ENCODE measurements around the gene TMEM106B. TPM values are rescaled to one million over a fixed set of nuclear protein-coding genes. Genes with fewer than 3 reads are reported as not detected.
"Not testable (repeated sequence)": the region's sequence is repeated elsewhere in the genome, so short reads cannot be mapped to it uniquely, and the experiment has no call there.

The TMEM106B gene
- total RNA-seq (2014; rRNA removed; shearing (Covaris generic)): 125 and 171 TPM in 2 replicates

DNA sequence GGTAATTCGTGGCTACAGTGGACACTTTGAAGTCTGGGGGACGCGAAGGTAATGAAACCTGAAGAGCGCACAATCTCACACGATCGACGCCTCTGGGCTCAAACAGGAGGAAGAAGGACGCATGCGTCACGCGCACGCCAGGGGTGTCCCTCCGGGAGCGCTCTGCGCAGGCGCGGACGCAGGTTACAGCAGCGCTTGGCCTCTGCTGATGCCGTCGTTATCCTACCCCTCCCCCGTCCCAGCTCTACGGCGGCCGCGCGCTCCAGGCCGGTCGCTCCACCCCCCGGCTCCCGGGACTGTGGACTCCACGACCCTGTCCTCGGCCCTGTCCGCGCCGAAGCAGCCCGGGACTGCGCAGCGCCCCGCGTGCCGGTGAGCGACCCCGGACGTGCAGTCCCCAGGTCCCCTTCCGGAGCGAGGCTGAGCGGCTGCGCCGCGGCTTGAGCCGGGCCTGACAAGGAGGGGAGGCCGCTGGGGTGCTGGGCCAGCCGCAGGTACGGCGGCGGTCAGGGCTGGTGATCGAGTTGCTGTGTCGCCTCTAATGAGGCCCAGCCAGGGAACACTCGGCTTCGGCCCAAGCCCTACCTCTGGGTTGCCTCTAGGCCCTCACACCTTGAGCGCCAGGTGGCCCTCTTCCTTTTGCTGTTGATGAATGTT lies at the start of gene TMEM106B:
Gene TMEM106B (plus strand): TSS at position 241 of the 657 bp plus-strand sequence. CDS start 3,517 bp downstream, outside the sequence.
- DNase-seq (ENCODE audit: low read depth): peak; percentile 98

DNA sequence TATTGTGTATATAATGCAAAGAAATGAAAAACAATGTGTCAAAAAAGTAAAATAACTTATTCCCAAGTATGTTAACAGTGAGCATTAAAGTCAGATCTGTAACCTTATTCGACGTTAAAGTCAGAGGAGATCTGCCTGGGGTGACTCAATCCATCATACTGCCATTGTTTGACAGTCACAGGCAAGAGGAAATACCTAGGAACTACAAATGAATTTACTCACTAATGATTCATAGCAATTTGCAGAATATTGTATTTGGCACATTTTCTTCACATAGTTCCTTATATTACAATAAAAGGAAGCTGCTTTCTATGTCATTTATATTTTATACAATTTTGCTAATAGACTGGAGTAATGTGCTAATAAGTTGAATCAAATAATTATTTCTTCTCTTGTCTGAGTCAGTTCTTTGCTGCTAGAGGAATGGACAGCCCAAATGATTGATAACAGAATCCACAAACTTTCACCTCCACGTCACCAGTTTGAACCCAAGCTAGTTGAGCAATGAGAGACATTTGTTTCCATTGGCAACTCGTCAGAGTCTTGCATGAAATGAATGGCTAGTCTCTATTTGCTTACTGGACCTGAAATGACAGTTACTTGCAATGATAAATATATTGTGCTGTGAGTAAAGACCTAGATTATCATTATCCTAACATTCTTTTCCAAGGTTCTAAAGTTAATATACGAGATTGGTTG lies 48.5 kb upstream of the TMEM106B start:
- peak; percentile 98 for DNase-seq (ENCODE audit: low read depth)

DNA sequence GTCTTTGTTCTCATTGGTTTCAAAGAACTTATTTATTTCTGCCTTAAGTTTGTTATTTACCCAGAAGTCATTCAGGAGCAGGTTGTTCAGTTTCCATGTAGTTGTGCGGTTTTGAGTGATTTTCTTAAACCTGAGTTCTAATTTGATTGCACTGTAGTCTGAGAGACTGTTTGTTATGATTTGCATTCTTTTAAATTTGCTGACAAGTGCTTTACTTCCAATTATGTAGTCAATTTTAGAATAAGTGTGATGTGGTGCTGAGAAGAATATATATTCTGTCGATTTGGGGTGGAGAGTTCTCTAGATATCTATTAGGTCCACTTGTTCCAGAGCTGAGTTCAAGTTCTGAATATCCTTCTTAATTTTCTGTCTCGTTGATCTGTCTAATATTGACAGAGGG lies 43.0 kb upstream of the TMEM106B start:
- DNase-seq (ENCODE audit: low read depth): not testable (repeated sequence)

- DNase-seq (ENCODE audit: low read depth): peak; percentile 62
These were observed 40.9 kb upstream of the TMEM106B start for GRCh38 chr7:12169981-12170820.

- no peak for DNase-seq (ENCODE audit: low read depth)
These were observed 37.4 kb upstream of the TMEM106B start for GRCh38 chr7:12173671-12174070.

DNA sequence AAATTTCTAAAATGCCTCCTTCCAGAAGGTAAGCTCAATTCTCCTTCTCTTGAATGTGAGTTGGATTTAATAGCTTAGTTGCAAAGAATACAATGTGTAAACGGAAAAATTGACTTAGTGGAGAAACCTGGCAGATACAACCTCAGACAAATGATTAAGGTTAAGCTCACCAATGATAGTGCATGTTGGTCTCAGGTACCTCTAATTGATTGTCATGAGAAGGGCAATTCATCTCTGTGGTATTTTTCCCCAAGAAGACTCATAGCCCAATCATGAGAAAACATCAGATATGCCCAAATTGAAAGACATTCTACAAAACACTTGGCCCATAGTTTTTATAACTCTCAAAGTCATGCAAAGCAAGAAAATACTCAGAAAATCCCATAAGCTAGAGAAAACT lies 36.2 kb upstream of the TMEM106B start:
- DNase-seq (ENCODE audit: low read depth): peak; percentile 93

GRCh38 chr7:12178317-12178716 lies 32.8 kb upstream of the TMEM106B start:
- DNase-seq (ENCODE audit: low read depth): no peak

- DNase-seq (ENCODE audit: low read depth): no peak
These were observed 16.7 kb upstream of the TMEM106B start for GRCh38 chr7:12194426-12194825.

DNA sequence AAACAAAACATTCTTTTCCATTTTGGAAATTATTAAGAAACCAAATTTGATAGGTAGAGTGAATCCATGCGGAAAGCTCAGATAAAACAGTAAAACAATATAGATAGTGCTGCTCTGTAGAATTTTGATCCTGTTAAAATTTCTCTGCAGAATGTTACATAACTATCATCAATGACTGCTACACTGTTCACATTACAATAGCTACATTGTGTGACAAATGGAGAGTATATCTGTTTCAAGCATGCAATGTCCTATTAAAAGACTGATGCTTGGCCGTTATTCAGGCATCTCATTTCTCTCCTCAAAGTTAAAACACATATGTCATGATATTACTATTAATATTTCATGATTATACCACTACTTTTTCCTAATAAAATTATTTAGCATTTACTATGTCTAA lies 14.7 kb upstream of the TMEM106B start:
- DNase-seq (ENCODE audit: low read depth): no peak

GRCh38 chr7:12199363-12199762 lies 11.7 kb upstream of the TMEM106B start:
- DNase-seq (ENCODE audit: low read depth): peak; percentile 86

DNA sequence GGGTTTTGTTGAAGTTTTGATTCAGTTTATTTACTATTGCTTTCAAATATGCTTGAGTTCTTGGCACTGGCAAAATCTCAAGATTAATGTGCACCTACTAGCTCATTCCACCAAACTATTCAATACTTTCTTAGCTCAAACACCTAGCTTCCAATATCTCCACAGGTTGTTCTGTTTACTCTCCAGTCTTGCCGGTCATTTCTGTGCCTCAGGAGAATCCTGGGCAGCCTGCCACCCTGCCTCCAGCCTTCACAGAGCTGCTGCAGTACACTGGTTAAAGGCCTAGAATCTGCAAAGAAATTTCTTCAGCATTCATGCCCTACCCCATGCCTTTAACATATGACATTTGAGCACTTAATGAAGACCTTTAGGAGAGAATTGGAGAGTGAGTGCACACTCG lies 4.0 kb upstream of the TMEM106B start:
- DNase-seq (ENCODE audit: low read depth): peak; percentile 57

GRCh38 chr7:12209221-12209620 lies 1.9 kb upstream of the TMEM106B start:
- DNase-seq (ENCODE audit: low read depth): no peak

- no peak for DNase-seq (ENCODE audit: low read depth)
These were observed 678 bp upstream of the TMEM106B start for GRCh38 chr7:12210179-12211053.

DNA sequence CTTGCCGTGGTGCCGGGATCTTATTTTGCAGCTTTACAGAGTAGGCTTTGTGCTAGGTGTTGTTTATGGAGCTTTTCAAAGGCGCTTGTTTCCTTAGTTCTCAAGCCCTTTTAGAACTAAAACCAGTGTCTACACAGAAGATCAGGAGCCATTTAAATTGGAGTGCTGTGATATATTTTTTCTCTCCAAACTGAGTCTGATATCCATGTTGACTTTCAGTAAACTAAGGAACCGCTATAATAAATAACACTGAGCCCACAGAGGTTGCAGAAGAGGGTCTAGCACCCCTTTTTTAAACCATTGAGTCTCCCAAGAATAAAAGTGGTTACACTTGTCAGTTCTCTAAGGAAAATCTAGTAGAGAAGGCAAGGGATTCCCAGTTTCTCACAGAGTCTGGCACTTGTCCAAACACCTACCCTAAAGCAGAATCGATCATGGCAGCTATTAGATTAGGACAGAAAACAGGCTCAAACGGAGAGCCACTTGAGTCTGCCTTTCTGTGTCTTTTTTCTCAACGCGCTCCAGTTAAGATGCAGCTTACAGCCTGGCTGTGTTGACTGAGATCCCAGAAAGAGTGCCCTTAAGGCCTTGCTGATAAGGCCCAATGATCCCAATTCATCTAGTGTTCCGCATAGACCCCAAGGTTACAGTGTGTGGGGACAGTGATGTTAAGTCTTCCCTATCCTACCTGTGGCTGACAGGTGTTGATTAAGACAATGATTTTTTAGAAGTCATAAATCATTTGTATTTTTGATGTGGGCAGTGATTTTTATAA lies 804 bp downstream of the TMEM106B start:
- peak; percentile 23 for DNase-seq (ENCODE audit: low read depth)

GRCh38 chr7:12217311-12217710 lies 6.2 kb downstream of the TMEM106B start:
- DNase-seq (ENCODE audit: low read depth): no peak

DNA sequence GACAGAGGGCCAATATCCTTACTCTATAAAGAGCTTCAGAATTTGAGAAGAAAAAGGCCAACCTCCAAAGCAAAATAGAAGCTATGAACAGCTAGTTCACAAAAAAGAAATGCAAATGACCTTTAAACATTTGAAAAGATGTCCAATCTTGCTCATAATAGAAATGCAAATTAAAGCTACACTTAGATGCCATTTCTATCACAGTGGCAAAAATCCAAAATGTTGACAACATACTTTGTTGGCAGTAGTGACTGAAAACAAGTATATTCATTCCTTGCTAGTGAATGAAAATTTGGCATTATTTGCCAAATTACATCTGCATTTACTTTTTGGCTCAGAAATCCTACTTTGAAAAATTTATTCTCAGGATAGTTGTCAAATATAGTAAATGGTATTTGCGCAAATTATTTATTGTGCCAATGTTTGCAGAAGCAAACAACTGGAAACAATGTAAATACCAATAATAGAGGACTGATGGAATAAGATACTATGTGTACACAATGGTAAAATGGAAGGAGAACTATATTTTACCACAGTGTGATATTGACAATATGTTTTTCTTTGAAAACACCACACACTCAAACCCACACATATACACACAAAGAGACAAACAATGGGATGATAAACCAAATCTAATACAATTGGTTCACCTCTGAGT lies 9.4 kb downstream of the TMEM106B start:
- no peak for DNase-seq (ENCODE audit: low read depth)

DNA sequence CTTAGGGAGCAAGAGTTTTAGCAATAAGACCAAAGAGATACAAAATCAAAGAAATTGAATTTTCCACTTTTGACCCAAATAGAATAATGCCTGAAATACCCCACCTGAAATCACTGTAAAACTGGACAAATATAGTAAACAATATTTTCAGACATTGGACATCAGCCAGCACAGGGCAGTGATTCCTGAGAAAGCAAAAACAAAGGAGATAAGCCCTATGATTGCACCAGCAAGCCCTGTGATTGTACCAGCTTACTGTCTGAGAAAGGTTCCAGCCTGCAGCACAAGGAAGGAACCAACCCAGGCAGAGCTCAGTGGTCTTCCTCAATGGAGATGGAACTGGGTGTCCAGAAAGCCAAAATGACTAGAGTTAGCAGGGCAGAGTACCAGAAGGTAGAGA lies 10.3 kb downstream of the TMEM106B start:
- DNase-seq (ENCODE audit: low read depth): no peak

GRCh38 chr7:12222889-12223579 lies 11.9 kb downstream of the TMEM106B start:
- DNase-seq (ENCODE audit: low read depth): no peak

DNA sequence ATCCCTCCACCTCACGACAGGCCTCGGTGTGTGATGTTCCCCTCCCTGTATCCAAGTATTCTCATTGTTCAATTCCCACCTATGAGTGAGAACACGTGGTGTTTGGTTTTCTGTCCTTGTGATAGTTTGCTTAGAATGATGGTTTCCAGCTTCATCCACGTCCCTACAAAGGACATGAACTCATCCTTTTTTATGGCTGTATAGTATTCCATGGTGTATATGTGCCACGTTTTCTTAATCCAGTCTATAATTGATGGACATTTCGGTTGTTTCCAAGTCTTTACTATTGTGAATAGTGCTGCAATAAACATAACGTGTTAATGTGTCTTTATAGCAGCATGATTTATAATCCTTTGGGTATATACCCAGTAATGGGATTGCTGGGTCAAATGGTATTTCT lies 13.9 kb downstream of the TMEM106B start:
- not testable (repeated sequence) for DNase-seq (ENCODE audit: low read depth)

GRCh38 chr7:12226756-12227155 lies 15.7 kb downstream of the TMEM106B start:
- no peak for DNase-seq (ENCODE audit: low read depth)
